ENCODE data around the gene PRRT1.
"Not testable (repeated sequence)": the region's sequence is repeated elsewhere in the genome, so short reads cannot be mapped to it uniquely, and the experiment has no call there.

PRRT1 gene

DNA sequence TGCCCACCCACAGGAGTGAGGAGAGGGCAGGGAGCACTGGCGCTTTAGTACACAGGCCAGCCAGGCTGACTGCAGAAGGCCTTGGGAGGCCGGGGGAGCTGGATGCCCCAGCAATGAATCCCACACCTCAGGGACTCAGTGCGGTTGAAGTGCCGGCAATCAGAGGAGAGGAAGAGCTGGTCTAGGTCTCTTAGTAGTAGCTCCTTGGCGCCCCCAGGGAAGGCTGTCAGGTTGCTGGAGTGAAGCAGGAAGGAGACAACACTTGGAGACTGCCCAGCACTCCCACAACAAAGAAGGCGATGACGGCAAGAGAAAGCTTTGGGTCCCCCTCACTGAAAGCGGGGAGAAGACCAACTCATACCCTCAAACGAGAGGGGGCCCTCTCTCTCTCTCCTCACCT, 34.3 kb downstream of the PRRT1 start:
- peak; percentile 27 for DNase-seq

DNA sequence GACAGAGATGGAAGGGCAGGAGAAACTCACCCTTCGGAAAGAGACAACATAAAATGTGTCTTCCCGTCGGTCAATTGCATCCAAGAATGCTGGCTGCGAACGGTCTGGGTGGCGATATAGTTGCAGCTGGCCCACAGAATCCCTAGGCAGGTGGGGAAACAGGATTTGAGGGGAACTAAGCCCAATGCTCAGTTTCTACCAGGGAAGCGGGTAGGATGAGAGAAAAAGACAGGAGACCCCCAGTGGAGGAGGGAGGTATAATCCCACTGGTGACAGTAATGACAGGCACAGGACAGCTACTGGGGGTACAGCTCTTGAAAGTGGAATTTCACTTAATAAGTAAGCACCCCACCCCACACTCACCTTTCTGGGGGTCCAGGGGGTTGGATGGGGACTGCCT, 35.1 kb downstream of the PRRT1 start:
- DNase-seq: no peak

DNA sequence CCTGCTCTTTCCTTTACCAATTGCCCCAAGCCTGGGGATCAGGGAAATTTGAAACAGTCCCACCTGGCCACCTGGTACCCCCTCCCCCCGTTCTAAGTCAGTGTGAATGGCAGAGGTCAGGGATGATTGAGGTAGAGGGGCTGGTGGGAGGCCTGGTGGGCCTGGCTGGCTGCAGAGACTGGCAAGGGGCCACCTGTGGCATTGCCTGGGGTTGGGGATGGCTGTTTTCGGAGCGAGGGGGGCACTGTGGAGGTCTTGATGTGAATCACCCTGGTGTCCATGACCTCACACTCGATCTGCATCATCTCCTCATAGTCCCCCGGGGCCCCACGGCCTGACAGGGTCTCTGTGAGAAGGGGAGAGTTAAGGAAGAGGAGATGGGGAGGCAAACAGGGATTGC, 36.1 kb downstream of the PRRT1 start:
- no peak for DNase-seq

DNA sequence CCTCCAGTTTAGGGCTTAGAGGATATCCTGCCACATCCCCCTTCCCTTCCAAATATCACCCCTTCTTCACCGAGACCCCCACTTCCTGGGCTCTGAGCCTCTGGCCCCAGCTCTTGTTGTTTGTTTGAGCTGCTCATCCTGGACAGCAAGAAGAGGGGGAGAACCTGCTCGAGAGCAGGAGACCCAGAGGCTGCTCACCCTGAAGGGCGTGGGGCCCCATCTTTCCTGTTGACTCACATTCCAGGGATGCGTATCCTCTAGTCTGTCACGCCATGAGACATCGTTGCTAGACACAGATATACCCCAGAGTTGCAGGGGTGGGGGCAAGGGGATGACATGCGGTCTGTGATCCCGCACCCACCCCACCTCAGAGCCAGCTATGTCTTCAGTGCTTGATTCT, 36.9 kb downstream of the PRRT1 start:
- DNase-seq: peak; percentile 90

DNA sequence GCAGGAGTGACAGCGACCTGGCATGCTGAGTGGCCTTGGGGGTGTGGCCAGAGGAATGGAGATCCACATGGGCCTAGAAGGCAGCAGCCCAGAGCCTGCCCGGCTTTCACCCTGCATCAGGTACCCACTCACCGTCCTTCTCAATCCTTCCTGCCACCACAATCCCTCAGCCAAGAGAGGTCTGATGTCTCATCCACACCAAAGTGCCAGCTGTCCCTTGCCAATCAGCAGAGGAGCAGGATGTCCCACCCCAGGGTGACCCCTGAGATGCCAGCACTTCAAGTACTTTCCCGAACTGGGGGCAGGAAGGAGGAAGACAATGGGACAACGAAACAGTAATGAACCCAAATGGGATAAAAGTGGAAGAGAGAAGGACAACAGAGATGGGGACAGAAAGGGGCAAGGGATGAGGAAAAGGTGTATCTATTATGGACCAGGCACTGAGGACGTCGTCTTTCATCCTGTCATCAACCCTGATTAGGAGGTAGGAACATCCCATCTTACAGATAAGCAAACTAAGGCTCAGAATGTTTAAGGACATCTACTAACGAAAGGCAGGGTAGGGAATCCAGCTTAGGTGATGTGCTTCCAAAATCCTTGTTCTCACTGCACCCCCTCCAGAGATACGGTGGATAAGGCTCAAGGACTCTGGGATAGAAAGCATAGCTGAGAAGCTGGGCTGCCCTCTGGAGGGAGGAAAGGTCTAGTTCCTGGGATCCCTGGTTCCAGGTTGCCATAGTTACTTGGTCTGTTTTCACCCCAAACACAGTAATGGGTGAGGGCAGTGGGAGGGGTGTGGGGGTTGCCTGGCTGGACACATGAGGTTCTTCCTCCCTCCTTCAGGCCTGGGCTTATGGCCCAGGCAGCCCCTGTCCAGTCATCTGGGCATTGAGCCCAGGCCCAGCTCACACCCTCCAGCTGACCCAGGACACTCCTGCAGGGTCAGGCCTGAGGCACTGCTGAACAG, 38.1 kb downstream of the PRRT1 start:
- DNase-seq: peak; percentile 84

DNA sequence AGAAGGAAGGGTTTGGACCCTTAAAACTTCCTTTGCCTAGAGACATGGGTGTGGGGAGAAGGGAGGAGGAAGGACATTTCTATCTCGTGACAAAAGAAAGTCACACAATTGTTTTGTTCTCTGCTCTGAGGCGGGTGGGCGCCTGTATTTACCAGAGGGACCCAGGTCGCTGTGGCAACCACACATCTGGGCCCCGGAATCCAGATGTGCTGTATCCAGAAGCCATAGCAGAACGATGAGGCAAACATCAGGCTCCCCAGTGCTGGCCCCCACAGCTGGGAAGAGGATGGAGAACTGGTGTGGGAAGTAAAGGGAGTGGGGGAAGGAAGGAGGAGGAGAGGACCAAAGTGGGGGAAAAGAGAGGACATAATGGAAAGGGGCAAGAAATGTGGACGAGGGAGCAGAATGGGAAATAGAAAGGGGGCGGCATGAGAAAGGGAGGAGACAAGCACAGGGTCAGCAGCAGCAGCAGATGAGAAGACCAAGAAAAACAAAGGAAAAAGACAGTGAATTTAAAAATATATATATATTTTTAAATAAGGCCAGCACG, 39.2 kb downstream of the PRRT1 start:
- DNase-seq: no peak

DNA sequence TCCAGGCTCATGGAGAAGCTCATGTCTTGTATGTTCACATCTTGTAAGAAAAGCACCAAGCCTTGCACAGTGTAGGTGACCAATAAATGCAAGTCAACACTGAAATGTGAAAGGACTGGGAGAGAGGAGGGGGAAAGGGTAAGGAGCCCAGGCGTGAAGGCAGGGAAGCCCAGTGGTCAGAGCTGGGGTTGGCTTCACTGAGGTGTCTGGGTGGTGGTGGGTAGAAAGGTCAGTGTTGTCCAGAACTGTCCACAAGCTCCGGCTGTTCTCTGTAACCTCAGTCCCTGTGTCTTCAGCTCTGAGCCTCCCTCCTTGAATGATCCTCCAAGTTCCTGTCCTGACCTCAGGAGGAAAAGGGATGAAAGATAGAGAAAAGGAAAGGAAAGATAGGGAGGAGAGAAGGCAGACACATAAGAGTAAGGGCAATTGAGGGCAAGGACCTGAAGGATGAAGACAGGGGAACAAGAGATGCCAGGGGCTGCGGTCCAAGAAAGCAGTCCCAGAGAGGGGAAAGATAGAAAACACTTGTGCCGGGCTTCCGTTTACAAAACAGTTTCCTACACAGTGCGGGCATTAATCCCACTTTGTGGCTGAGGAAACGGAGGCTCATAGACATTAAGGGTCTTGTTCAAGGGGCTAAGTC, 40.2 kb downstream of the PRRT1 start:
- no peak for DNase-seq

DNA sequence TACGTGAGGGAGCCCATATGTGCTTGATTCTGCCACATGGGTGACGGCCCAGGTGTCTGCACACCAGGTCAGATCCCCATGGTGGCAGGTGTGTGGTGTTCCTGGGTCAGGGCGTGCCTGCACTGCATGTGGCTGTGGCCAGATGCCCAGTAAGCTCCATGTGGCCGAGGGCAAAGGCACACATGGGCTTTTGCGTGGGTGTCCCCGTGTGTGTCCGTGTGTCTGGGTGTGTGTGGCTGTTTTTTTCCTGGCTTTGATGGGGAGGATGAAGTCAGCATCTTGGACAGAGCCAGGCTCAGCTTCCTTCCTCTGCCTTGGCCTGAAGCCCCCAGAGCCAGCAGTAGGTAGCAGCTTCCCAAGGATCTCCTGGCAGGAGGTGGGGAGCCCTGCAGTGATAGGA, 41.1 kb downstream of the PRRT1 start:
- DNase-seq: no peak

DNA sequence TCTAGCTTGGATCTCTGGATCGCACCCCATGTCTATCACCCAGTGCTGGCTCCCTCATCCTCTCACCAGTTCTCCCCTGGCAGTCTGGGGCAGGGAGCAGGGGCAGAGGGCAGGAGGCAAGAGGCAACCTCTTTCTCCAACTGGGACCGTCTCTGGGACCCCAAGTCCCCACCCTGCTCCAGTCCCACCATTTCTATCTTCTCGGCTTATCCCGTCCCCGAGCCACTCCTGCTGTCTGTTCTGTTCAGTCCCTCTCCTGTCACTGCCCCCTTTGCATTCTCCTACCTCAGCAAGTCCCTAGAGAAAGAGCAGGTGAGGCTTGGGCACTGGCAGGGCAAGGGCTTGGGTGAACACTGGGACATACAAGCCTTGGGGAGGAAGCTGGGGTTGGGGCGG, 42.0 kb downstream of the PRRT1 start:
- no peak for DNase-seq

DNA sequence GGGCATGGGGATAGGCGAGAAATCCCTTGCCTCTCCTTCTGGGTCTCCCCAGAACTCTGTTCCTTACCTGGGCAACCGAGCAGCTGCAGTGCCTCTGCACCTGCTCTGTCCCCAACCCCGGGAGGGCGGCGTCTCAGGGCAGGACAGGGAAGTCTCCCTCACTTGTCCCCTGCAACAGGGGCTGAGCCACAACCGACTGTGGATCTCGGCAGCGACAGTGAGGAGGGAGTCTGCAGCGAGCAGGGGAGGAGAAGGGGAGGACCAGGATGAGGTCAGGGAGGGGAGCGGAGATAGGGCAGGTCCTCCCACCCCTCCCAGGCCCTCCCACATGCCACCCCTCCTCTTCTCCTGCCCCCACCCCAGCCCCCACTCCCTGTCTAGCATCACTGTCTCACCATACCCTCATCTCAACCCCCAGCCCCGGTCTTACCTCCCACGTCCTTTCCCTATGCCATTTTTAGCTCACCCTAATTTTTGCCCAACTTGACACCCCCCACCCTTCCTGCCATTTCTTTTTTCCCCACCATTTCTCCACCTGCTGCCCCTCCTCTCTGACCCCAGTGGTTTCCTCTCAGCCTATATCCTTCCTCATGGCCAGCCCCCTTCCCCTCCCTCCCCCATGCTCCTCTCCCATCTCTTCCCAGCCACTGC, 42.5 kb downstream of the PRRT1 start, which contains the start of gene TNXB:
TSS of gene TNXB (minus strand) at position 225 of the 651 bp plus-strand sequence. CDS start 11,140 bp downstream, outside the sequence.
- DNase-seq: no peak

DNA sequence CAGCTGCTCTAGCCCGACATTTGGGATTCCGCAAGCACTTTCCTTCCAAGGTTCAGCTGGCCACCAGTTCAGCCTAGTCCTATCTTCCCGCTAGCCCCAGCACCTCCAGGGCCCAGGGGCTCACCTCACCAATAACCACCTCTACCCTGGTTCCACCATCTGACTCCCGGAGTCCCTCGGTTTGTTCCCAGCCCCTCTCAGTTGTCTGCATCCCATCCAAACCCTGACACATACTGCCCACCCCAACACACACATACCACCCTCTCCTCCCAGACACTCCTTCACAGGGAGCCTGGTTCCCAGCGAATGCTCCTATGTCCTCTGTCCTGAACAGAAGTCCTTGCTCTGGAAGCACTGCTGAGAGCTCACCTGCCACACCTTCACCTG, 43.0 kb downstream of the PRRT1 start:
- DNase-seq: no peak

DNA sequence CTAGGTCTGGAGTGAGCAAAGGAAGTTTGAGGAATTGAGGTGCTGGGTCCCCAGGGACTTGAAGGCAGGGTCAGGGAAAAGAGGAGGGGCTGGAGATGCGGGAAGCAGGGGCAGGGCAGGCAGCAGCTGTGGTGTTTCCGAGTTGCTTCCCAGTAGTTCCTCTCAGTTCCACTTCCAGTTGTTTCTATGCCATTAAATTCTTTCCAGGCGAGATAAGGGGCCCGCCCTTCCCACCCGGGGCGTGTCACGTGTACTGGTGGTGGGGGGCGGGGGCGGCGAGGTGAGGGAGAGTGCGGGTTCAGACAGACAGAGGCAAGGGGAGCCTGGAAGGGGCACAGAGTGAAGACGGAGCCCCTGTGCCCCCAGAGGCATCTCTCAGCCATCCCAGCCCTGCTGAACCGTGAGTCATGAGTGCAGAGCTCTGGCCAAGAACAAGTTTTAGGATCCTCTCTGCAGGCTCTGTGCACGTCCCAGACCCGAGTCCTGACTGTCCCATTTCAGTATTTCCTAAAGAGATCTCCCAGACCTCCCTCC, 43.6 kb downstream of the PRRT1 start:
- DNase-seq: peak; percentile 53

DNA sequence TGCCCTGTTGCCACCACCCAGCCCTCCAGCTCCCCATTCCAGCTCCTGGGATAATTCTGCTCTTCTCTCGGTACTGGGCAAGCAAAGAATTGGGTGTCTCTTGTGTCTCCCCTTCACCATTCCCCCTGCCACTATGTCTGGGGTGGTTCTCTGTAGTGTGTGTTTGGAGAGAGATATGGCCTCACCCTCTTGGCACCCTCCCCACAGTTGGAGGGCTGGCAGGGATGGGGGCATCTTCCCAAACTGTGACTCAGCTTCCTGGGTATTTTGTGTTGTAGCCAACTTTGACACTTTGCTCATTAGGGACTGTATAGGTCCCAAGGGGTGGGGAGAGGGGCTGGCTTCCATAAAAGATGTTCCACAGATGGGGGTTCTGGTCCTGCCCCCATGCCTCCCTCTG, 44.3 kb downstream of the PRRT1 start:
- peak; percentile 58 for DNase-seq

DNA sequence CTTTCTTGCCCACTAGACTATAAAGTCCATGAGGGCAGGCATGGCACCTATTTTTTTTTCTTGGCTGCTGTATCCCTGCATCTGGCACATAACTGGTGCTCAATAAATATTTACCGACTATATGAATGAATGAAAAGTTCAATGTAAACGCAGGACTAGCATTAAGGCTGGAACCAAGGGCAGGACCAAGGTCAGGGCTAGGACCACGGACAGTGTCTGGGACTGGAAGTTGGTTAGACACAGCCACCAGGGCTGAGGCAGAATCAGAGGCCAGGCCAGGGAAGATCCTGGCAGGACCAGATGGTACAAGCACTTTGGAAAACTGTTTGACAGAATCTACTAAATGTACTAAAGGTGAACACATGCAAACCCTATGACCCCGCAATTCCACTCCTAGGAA, 46.3 kb downstream of the PRRT1 start:
- no peak for DNase-seq

DNA sequence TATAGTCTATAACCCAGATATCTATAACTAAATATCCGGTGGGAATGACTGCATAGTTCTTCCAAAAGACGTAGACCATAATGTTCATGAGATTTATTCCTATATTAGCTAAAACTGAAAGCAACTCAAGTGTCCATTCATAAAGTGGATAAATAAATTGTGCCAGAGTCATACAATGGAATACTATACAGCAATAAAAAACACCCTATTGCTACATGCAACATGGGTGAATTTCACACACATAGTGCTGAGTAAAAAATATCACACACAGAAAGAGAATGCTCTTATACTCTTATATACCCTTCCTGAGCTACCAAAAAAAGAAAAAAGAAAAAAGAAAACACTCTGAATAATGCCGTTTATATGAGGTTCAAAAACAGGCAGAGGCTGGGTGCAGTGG, 49.5 kb downstream of the PRRT1 start:
- DNase-seq: no peak

DNA sequence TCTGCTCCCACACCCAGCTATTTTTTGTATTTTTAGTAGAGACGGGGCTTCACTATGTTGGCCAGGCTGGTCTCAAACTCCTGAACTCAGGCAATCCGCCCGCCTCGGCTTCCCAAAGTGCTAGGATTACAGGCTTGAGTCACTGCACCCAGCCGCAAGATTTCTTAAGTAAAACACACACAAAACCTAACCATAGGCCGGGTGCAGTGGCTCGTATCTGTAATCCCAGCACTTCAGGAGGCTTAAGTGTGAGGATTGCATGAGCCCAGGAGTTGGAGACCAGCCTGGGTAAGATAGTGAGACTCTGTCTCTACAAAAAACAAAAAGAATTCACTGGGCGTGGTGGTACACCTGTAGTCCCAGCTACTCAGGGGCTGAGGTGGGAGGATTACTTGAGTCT, 51.5 kb downstream of the PRRT1 start:
- DNase-seq: not testable (repeated sequence)

Measured in fibroblast of skin of right biceps (primary cell).